ENCODE data around the gene DIP2C.

- TF ChIP-seq CTCF (IDR thresholded peaks at IDR 0.05) (no peak), EZH2 (IDR thresholded peaks at IDR 0.05; ENCODE audit: borderline replicate concordance, insufficient read depth, low read depth, low read length, poor library complexity, severe bottlenecking) (no peak)
These were observed 447.4 kb downstream of the DIP2C start for GRCh38 chr10:241966-242643.
